NCI-H226 (cell line): ENCODE results near the gene STARD10.
"Not testable (repeated sequence)": the region's sequence is repeated elsewhere in the genome, so short reads cannot be mapped to it uniquely, and the experiment has no call there.

Experiments used
- DNase-seq: peaks from one replicate; pipeline ENCODE4 v3.0.0-alpha.2; 2015

The STARD10 gene

GRCh38 chr11:72807021-72807693, 13.3 kb upstream of the STARD10 start:
- peak; percentile 39 for DNase-seq

GRCh38 chr11:72806378-72806777, 12.5 kb upstream of the STARD10 start:
- not testable (repeated sequence) for DNase-seq

GRCh38 chr11:72805216-72805615, 11.4 kb upstream of the STARD10 start:
- no peak for DNase-seq

GRCh38 chr11:72802822-72803221, 9.0 kb upstream of the STARD10 start:
- DNase-seq = no peak

GRCh38 chr11:72799441-72799840, 5.6 kb upstream of the STARD10 start:
- DNase-seq = no peak

GRCh38 chr11:72798361-72798760, 4.5 kb upstream of the STARD10 start:
- DNase-seq = no peak

- DNase-seq = no peak
Measured at GRCh38 chr11:72793076-72793424, 797 bp downstream of the STARD10 start.

- no peak for DNase-seq
Measured at GRCh38 chr11:72792437-72793021, 1.3 kb downstream of the STARD10 start.

- not testable (repeated sequence) for DNase-seq
Measured at GRCh38 chr11:72791228-72791627, 2.6 kb downstream of the STARD10 start.

GRCh38 chr11:72789493-72790131, 4.2 kb downstream of the STARD10 start:
- peak; percentile 67 for DNase-seq

GRCh38 chr11:72788241-72788640, 5.6 kb downstream of the STARD10 start:
- DNase-seq = no peak

- no peak for DNase-seq
Measured at GRCh38 chr11:72787216-72788104, 6.4 kb downstream of the STARD10 start.

GRCh38 chr11:72786305-72787215, 7.3 kb downstream of the STARD10 start:
- DNase-seq = no peak

- DNase-seq = no peak
Measured at GRCh38 chr11:72784662-72785061, 9.2 kb downstream of the STARD10 start.

- DNase-seq = no peak
Measured at GRCh38 chr11:72783144-72783905, 10.5 kb downstream of the STARD10 start.

GRCh38 chr11:72782081-72782920, 11.5 kb downstream of the STARD10 start:
- no peak for DNase-seq

- no peak for DNase-seq
Measured at GRCh38 chr11:72781313-72782080, 12.3 kb downstream of the STARD10 start.

- no peak for DNase-seq
Measured at GRCh38 chr11:72781063-72781312, 12.9 kb downstream of the STARD10 start.

GRCh38 chr11:72780296-72781062, 13.4 kb downstream of the STARD10 start:
- no peak for DNase-seq
